ENCODE measurements around the gene MT1F.

GRCh38 chr16:56695246-56695645 lies 37.5 kb downstream of the MT1F start:
- TF ChIP-seq CTCF (IDR thresholded peaks at IDR 0.05) (no peak), POLR2A (IDR thresholded peaks at IDR 0.05) (no peak), EP300 (IDR thresholded peaks at IDR 0.05) (no peak), POLR2AphosphoS5 (IDR thresholded peaks at IDR 0.05) (no peak)

All from suprapubic skin (tissue), 4 donors.